ENCODE measurements around the gene FAM3A. TPM values are rescaled to one million over a fixed set of nuclear protein-coding genes. Genes with fewer than 3 reads are reported as not detected.
A peak's percentile ranks its signal among the peaks of the same experiment; 100 is the strongest.

Gene FAM3A
- total RNA-seq, 1 donor from 2014 or later, result 39.7 TPM

DNA sequence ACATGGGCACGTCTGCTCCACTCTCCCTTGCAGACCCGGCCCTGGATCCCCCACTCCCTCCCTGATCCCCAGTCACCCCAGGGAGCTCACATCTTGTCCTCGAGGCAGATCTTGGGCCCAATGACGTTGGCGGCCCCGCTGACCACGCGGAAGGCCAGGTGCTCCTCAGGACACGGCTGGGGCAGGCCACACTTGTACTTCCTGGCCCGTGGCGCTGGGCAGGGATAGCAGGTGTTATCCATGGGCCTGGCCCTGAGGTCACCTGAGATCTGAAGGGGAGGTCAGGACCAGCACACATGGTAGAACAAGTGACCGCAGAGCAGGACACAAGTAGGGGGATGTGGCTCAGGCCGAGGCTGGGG, 7.7 kb downstream of the FAM3A start:
- TF ChIP-seq, protein P1, sequence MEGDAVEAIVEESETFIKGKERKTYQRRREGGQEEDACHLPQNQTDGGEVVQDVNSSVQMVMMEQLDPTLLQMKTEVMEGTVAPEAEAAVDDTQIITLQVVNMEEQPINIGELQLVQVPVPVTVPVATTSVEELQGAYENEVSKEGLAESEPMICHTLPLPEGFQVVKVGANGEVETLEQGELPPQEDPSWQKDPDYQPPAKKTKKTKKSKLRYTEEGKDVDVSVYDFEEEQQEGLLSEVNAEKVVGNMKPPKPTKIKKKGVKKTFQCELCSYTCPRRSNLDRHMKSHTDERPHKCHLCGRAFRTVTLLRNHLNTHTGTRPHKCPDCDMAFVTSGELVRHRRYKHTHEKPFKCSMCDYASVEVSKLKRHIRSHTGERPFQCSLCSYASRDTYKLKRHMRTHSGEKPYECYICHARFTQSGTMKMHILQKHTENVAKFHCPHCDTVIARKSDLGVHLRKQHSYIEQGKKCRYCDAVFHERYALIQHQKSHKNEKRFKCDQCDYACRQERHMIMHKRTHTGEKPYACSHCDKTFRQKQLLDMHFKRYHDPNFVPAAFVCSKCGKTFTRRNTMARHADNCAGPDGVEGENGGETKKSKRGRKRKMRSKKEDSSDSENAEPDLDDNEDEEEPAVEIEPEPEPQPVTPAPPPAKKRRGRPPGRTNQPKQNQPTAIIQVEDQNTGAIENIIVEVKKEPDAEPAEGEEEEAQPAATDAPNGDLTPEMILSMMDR (IDR thresholded peaks at IDR 0.05), result no peak
- ATAC-seq (no peak), DNase-seq (no peak)
- no peaks in the 10 kb centered on the region for H3K9me3 ChIP-seq
- no peaks in the 10 kb centered on the region for H3K4me1 ChIP-seq
- no peak overlapping the region for H3K27ac ChIP-seq
- intact Hi-C loops (cut with DNase I), result no loop called here
- no peak overlapping the region for H3K4me3 ChIP-seq
- no peaks in the 10 kb centered on the region for H3K27me3 ChIP-seq (ENCODE audit: low read depth)
- peaks cover 17% of the 10 kb centered on the region for H3K36me3 ChIP-seq

DNA sequence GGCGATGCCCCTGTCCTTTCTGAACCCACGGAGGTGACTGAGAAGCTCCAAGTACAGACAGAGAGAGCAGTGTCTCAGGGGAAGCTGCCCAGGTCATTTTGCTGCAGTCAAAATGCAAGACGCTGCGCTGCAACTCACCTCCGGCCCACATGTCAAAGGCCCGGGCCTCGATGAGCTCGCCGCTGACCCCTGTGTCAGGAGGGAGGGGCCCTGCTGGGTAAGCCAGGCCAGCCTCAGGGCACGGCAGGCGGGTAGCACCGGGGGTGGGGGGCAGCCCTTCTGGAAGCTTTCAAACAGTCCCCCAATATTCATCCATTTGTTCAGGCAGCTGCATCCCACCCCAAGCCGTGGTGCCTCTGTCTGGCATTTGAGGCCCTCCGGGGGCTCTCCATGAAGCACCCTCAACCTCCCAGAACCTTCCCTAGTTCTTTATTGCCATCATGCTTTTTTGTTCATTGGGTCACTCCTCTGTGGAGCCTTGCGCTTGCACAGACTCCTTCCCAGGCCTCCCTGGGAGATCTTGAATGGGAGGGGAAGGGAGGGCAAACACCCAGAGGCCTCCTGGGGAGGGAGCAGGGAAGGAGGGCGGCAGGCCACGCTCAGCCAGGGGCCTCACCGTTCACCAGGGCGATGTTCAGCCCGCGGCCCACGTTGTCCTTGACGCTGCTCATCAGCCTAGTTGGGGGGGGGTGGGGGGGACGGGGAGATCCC, 8.2 kb downstream of the FAM3A start:
- TF ChIP-seq, protein P1 (IDR thresholded peaks at IDR 0.05), result no peak
- ATAC-seq, result no peak
- intact Hi-C loops (cut with DNase I), result no loop called here
- DNase-seq, result no peak
- Histone ChIP-seq H3K36me3 (peaks cover 17% of the 10 kb centered on the region), H3K4me1 (no peaks in the 10 kb centered on the region), H3K27me3 (ENCODE audit: low read depth) (no peaks in the 10 kb centered on the region), H3K4me3 (no peak overlapping the region), H3K9me3 (no peaks in the 10 kb centered on the region), H3K27ac (no peak overlapping the region)

DNA sequence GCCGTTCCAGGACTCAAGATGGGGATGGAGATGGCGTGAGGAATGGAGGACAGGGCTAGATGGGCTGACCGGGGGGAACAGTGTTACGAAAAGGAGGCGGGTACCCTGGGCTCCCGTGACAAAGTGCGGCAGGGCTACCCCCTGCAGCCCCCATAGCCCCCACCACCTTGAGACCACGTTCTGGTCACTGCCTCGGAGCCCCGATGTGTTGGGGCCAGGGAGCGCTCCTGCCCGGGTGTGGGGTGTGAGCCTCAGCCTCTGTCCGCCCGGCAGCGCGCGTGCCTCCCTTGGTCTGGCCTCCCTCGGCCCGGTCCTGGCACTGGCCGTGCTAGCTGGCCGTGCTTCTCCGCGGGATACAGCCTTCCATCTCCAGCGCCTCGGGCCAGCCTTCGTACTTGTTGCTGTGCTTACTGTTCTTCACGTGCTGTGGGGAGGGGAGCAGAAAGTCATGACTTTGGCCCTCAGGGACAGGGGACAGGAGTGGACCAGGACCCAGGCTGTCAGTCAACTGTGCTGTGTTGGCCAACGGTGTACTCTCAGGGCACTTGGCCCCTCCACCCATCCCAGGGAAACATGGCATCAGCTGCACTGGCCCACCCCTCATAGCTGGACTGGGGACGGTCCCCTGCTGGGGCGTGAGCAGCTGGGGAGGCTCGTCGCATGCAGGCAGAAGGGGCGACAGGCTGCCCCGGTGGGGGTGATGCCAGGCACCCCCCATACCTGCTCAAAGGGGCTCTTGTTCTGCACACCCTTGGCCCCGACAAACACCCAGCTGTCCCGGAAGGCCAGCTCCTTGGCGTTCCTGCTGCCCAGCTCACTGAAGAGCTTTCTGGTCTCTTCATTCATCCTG, 9.3 kb downstream of the FAM3A start:
- no peak overlapping the region for H3K27ac ChIP-seq
- no peaks in the 10 kb centered on the region for H3K27me3 ChIP-seq (ENCODE audit: low read depth)
- intact Hi-C loops (cut with DNase I), result no loop called here
- no peak overlapping the region for H3K4me3 ChIP-seq
- ATAC-seq, result peak in 1 of 2 donors; percentile 9
- peaks cover 17% of the 10 kb centered on the region for H3K36me3 ChIP-seq
- TF ChIP-seq, protein P1 (IDR thresholded peaks at IDR 0.05), result no peak
- H3K4me1 ChIP-seq, result no peaks in the 10 kb centered on the region
- DNase-seq, result no peak
- H3K9me3 ChIP-seq, result no peaks in the 10 kb centered on the region

DNA sequence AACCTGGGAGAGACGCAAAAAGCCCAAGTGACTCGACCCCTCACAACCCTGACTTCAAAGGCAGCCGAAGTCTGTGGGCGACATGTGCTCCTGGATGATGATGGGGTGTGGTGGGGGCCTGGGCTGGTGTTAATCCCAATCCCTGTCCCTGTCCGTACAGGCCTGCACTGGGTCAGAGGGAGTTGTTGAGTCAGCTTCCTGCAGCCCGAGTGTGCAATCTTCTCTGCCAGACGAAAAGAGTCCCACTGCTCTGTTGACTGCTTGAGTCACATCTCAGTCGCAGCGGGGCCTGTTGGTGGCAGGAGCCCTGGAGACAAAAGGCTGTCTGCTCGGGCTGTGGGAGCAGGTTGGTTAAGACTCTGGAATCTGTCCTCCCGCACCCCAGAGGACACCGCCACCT, 10.3 kb downstream of the FAM3A start:
- no peak overlapping the region for H3K4me3 ChIP-seq
- no peaks in the 10 kb centered on the region for H3K9me3 ChIP-seq
- TF ChIP-seq, protein P1 (IDR thresholded peaks at IDR 0.05), result no peak
- no peak for DNase-seq
- no peak overlapping the region for H3K27ac ChIP-seq
- intact Hi-C loops (cut with DNase I), result no loop called here
- H3K36me3 ChIP-seq, result peaks cover 17% of the 10 kb centered on the region
- peak in 1 of 2 donors; percentile 30 for ATAC-seq
- no peaks in the 10 kb centered on the region for H3K4me1 ChIP-seq
- H3K27me3 ChIP-seq (ENCODE audit: low read depth), result no peaks in the 10 kb centered on the region

DNA sequence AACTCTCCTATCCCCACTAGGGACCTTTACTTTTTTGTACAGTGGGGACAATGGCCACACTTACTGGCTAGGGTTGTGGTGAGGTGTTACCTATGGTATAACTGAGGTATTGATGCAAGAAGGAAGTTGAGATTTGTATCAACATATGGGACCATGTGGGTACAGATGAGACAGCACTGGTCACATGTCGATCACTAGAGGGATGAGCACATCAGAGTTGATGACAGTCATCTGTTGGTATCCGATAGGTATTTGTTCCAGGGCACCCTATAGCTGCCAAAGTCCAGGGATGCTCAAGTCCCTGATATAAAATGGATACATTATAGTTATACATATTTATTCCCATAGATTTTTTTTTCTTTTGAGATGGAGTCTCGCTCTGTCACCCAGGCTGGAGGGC, 13.0 kb downstream of the FAM3A start:
- Histone ChIP-seq H3K9me3 (no peaks in the 10 kb centered on the region), H3K27me3 (ENCODE audit: low read depth) (no peaks in the 10 kb centered on the region), H3K4me1 (no peaks in the 10 kb centered on the region), H3K27ac (no peak overlapping the region), H3K36me3 (peaks cover 17% of the 10 kb centered on the region), H3K4me3 (no peak overlapping the region)
- DNase-seq (no peak), ATAC-seq (no peak)
- intact Hi-C loops (cut with DNase I), result no loop called here
- TF ChIP-seq, protein P1 (IDR thresholded peaks at IDR 0.05), result no peak

Data from lower lobe of right lung (tissue), 2 donors.